ENCODE results near the gene TK2. TPM values are rescaled to one million over a fixed set of nuclear protein-coding genes. Genes with fewer than 3 reads are reported as not detected.
A peak's percentile ranks its signal among the peaks of the same experiment; 100 is the strongest.

The TK2 gene
- total RNA-seq, 2 donors from 2014 or later: 7.9 to 11.5 TPM

DNA sequence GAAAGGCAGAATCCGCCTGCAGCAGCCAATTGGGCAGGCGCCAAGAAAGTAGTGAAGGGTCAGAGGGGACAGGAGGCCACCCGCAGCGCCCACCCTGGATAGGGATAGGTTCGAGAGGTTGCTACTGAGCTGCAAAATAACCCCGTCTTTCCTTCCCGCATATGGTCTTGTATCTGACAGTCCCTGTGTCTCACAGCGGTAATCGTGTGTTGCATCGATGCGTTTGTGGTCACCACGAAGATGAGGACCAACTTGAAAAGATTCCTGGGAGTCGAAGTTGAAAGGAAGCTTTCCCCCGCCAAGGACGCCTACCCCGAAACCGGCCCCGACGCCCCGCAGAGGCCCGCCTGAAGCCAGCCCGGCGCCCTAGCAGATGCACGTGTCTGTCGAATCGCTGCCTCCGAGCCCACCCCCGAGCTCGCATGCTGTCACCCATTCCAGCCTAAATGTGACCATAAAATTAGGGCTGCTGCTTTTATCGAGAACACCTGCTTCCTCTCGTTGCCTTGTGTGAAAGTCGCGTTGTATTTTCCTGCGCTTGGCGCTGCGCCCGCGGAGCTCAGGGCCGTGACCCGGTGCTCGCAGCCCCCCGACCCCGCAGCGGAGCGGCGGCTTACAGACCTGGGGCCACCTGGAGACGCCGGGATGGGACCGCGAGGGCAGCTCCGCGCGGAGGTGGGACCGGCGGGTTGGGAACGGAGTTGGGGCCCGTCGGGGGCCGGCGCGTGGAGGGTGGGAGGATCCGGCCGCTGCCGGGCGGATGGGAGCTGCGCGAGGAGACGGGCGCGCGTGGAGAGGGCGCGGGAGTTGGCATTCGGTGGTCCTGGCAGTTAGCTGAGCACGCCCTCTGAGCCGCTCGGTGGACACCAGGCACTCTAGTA is 29.0 kb upstream of the TK2 start, which contains the start of gene CMTM2:
Gene CMTM2 (plus strand): TSS at position 813 of the 881 bp plus-strand sequence. CDS start 145 bp downstream, outside the sequence.
- peaks cover 49% of the 10 kb centered on the region for H3K27me3 Mint-ChIP-seq (ENCODE audit: insufficient read depth)
- no peaks in the 10 kb centered on the region for H3K9me3 ChIP-seq (ENCODE audit: control insufficient read depth, low read length)
- DNase-seq: peak; percentile 61
- H3K27ac ChIP-seq (ENCODE audit: low read depth, low read length): no peak within 1 kb of the TSS
- H3K4me1 Mint-ChIP-seq: peaks cover 9% of the 10 kb centered on the region
- H3K9ac ChIP-seq (ENCODE audit: extremely low read depth, low read length, poor library complexity, severe bottlenecking): no peak within 1 kb of the TSS
- peaks cover 37% of the 10 kb centered on the region for H3K27me3 ChIP-seq (ENCODE audit: control insufficient read depth, insufficient read depth, low read length, poor library complexity, severe bottlenecking)
- TF ChIP-seq CTCF (conservative IDR thresholded peaks at IDR 0.05): no peak
- no peaks in the 10 kb centered on the region for H3K36me3 Mint-ChIP-seq (ENCODE audit: low read depth)
- H3K36me3 ChIP-seq (ENCODE audit: control insufficient read depth, insufficient read depth, low read length): no peaks in the 10 kb centered on the region
- no peak within 1 kb of the TSS for H3K4me3 ChIP-seq (ENCODE audit: low read length)
- H3K4me1 ChIP-seq (ENCODE audit: control insufficient read depth, insufficient read depth, low read length): peaks cover 2% of the 10 kb centered on the region
- no peaks in the 10 kb centered on the region for H3K9me3 Mint-ChIP-seq
- peak within 1 kb of the TSS; percentile 33 for H3K4me3 Mint-ChIP-seq
- no peak within 1 kb of the TSS for H3K27ac Mint-ChIP-seq
- WGBS, 2 experiments (ENCODE audit: insufficient coverage in 1 of 2, insufficient read length in 1 of 2): 60 to 67% methylated on average over 53 to 77 of the region's 77 CpGs

- Histone ChIP-seq H3K9ac (ENCODE audit: extremely low read depth, low read length, poor library complexity, severe bottlenecking) (no peak overlapping the region), H3K4me1 (ENCODE audit: control insufficient read depth, insufficient read depth, low read length) (peaks cover 2% of the 10 kb centered on the region), H3K27ac (ENCODE audit: low read depth, low read length) (no peak overlapping the region), H3K4me3 (ENCODE audit: low read length) (no peak overlapping the region), H3K36me3 (ENCODE audit: control insufficient read depth, insufficient read depth, low read length) (no peaks in the 10 kb centered on the region), H3K9me3 (ENCODE audit: control insufficient read depth, low read length) (no peaks in the 10 kb centered on the region), H3K27me3 (ENCODE audit: control insufficient read depth, insufficient read depth, low read length, poor library complexity, severe bottlenecking) (peaks cover 37% of the 10 kb centered on the region)
- H3K4me1 Mint-ChIP-seq: peaks cover 9% of the 10 kb centered on the region
- H3K27me3 Mint-ChIP-seq (ENCODE audit: insufficient read depth): peaks cover 47% of the 10 kb centered on the region
- TF ChIP-seq CTCF (conservative IDR thresholded peaks at IDR 0.05): no peak
- H3K36me3 Mint-ChIP-seq (ENCODE audit: low read depth): no peaks in the 10 kb centered on the region
- no peaks in the 10 kb centered on the region for H3K9me3 Mint-ChIP-seq
- no peak for DNase-seq
- 92% methylated on average over 3 to 5 of the region's 5 CpGs for WGBS, 2 experiments (ENCODE audit: insufficient coverage in 1 of 2, insufficient read length in 1 of 2)
- no peak overlapping the region for H3K27ac Mint-ChIP-seq
- no peak overlapping the region for H3K4me3 Mint-ChIP-seq
Observed at GRCh38 chr16:66576296-66576695, 26.4 kb upstream of the TK2 start.

DNA sequence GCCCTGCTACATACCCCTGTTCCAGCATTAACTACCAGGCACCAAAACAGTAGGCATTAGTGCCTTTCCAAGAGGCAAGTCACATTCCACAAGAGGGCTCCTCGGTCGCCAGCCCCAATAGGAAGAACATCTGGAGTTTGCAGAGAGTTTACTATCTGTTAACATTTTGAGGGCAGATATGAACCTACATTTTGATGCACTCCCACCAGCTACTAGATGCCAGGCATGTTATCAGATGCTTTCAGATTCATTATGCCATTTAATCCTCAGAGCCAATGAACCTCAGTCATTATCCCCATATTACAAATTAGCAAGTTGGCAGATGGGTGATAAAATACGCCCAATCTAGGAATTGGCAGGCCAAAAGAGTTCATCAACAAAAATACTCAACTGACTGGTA is 25.1 kb upstream of the TK2 start:
- Mint-ChIP-seq H3K9me3 (no peaks in the 10 kb centered on the region), H3K36me3 (ENCODE audit: low read depth) (no peaks in the 10 kb centered on the region), H3K4me1 (peaks cover 2% of the 10 kb centered on the region), H3K4me3 (no peak overlapping the region), H3K27me3 (ENCODE audit: insufficient read depth) (peaks cover 35% of the 10 kb centered on the region), H3K27ac (no peak overlapping the region)
- TF ChIP-seq CTCF (conservative IDR thresholded peaks at IDR 0.05): no peak
- H3K27me3 ChIP-seq (ENCODE audit: control insufficient read depth, insufficient read depth, low read length, poor library complexity, severe bottlenecking): peaks cover 32% of the 10 kb centered on the region
- no peak overlapping the region for H3K4me3 ChIP-seq (ENCODE audit: low read length)
- no peak overlapping the region for H3K9ac ChIP-seq (ENCODE audit: extremely low read depth, low read length, poor library complexity, severe bottlenecking)
- H3K9me3 ChIP-seq (ENCODE audit: control insufficient read depth, low read length): no peaks in the 10 kb centered on the region
- WGBS, 2 experiments (ENCODE audit: insufficient coverage in 1 of 2, insufficient read length in 1 of 2): 92 to 95% methylated on average over 3 of the region's 3 CpGs
- no peaks in the 10 kb centered on the region for H3K36me3 ChIP-seq (ENCODE audit: control insufficient read depth, insufficient read depth, low read length)
- no peak overlapping the region for H3K27ac ChIP-seq (ENCODE audit: low read depth, low read length)
- no peak for DNase-seq
- no peaks in the 10 kb centered on the region for H3K4me1 ChIP-seq (ENCODE audit: control insufficient read depth, insufficient read depth, low read length)
